SJSA1 (cell line): ENCODE data around the gene ZNF71. TPM values are rescaled to one million over a fixed set of nuclear protein-coding genes. Genes with fewer than 3 reads are reported as not detected.

Experiments
- total RNA-seq: library from RNA; depleted of rRNA; stranded (reverse); fragments of >200 nt; shearing (Covaris generic); gene quantifications from 2 replicates; pipeline ENCODE4 v1.2.3, GENCODE V29; 2014; rRNA removed

Gene ZNF71
- total RNA-seq, 1 experiment from 2014 or later, result 7.4 TPM

Other genes with a start within 250 kb of the ZNF71 start
- gene ZNF582, start 201.8 kb upstream of the ZNF71 start, total RNA-seq, result 0.87 TPM in 1 of 2 replicates, not detected in the other
- gene ZNF583, start 191.0 kb upstream of the ZNF71 start, total RNA-seq, result 1.9 and 14.0 TPM in 2 replicates
- gene ZNF667, start 118.0 kb upstream of the ZNF71 start, total RNA-seq, result not detected in 2 replicates
- gene ZNF471, start 87.4 kb upstream of the ZNF71 start, total RNA-seq, result 0.03 TPM in 1 of 2 replicates, not detected in the other
- gene ZFP28, start 56.4 kb upstream of the ZNF71 start, total RNA-seq, result 1.4 and 28.1 TPM in 2 replicates
- 0.60 and 2.3 TPM in 2 replicates for gene ZNF470, start 27.8 kb upstream of the ZNF71 start, total RNA-seq
- 0.45 TPM in 1 of 2 replicates, not detected in the other for gene SMIM17, start 47.9 kb downstream of the ZNF71 start, total RNA-seq
- not detected in 2 replicates for gene ZNF835, start 76.5 kb downstream of the ZNF71 start, total RNA-seq
- not detected in 2 replicates for gene PEG3, start 245.4 kb downstream of the ZNF71 start, total RNA-seq
- not detected in 2 replicates for gene ZIM2, start 245.4 kb downstream of the ZNF71 start, total RNA-seq